ENCODE measurements around the gene ACOT12. TPM values are rescaled to one million over a fixed set of nuclear protein-coding genes. Genes with fewer than 3 reads are reported as not detected.
A peak's percentile ranks its signal among the peaks of the same experiment; 100 is the strongest.

ACOT12 gene
- total and polyA plus RNA-seq, 8 donors, result 0.15 to 0.77 (median 0.34) TPM; not detected in 2

DNA sequence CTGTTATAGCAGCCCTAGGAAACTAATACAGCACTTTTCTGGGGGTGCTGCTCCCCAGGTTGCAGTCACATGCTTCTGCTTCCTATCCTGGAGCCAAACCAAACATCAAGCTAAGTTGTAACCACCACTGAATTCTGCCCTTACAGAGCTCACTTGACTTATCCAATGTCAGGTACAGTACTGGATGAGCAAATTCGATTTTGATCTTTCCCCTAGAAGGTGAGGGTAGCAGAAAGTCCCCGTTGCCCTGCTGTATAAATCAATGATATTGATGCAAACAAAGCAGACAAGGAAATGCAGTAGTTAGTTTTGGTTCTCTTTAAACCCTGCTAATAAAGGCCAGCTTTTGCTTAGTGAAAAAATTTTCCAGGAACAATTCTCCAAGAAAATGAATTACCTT is 56.1 kb downstream of the ACOT12 start:
- Histone ChIP-seq H3K27me3 (no peaks in the 10 kb centered on the region), H3K4me1 (no peaks in the 10 kb centered on the region), H3K36me3 (no peaks in the 10 kb centered on the region), H3K9me3 (peaks cover 0 to 3% of the 10 kb centered on the region in 2 donors), H3K4me3 (no peak overlapping the region), H3K27ac (no peak overlapping the region)
- no peak for ATAC-seq
- intact Hi-C loops (cut with DNase I), result no loop called here
- DNase-seq, result no peak
- TF ChIP-seq, protein P1, sequence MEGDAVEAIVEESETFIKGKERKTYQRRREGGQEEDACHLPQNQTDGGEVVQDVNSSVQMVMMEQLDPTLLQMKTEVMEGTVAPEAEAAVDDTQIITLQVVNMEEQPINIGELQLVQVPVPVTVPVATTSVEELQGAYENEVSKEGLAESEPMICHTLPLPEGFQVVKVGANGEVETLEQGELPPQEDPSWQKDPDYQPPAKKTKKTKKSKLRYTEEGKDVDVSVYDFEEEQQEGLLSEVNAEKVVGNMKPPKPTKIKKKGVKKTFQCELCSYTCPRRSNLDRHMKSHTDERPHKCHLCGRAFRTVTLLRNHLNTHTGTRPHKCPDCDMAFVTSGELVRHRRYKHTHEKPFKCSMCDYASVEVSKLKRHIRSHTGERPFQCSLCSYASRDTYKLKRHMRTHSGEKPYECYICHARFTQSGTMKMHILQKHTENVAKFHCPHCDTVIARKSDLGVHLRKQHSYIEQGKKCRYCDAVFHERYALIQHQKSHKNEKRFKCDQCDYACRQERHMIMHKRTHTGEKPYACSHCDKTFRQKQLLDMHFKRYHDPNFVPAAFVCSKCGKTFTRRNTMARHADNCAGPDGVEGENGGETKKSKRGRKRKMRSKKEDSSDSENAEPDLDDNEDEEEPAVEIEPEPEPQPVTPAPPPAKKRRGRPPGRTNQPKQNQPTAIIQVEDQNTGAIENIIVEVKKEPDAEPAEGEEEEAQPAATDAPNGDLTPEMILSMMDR (IDR thresholded peaks at IDR 0.05), result no peak

DNA sequence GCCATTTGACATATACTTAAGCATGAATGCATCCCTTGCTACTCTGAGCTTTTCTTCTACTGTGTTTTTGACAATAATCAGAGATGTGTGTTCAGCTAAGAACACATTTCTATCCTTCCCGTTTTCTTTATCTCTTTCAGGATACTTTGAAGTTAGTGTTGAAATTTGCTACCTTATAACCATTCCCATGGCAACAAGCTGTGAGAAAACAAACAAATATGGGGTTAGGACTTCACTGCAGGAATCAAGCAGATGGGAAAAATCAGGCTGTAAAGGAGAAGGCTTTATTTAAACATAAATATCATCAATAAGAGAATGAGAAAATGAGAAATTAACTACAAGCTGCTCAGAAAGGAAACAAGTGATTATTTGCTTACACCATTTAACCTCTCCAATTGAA is 57.4 kb downstream of the ACOT12 start:
- Histone ChIP-seq H3K4me3 (no peak overlapping the region), H3K27me3 (no peaks in the 10 kb centered on the region), H3K9me3 (peaks cover 0 to 3% of the 10 kb centered on the region in 2 donors), H3K27ac (no peak overlapping the region), H3K36me3 (no peaks in the 10 kb centered on the region), H3K4me1 (no peaks in the 10 kb centered on the region)
- no peak for ATAC-seq
- peak in 1 of 4 donors; percentile 1 for DNase-seq
- TF ChIP-seq, protein P1 (IDR thresholded peaks at IDR 0.05), result no peak
- intact Hi-C loops (cut with DNase I), result no loop called here

DNA sequence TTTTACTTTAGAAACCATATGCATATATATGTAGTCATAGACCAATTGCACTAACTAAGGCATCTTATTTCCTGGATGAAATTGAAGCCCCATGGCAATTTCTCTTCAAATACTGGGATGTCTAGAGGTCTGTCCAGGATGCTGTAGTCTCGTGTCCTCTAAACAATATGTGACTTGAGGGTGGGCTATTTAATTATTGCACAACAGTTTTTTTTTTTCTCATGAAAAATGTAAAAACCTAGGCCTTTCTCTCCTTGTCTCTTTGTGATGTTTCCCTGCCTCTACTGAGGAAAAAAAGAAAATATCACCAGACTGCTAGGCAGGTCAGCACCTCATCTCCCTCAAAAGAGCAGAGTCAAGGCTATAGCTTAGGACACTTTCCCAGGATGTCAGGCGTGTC is 58.0 kb downstream of the ACOT12 start:
- Histone ChIP-seq H3K4me1 (no peaks in the 10 kb centered on the region), H3K36me3 (no peaks in the 10 kb centered on the region), H3K27me3 (no peaks in the 10 kb centered on the region), H3K27ac (no peak overlapping the region), H3K9me3 (peaks cover 0 to 3% of the 10 kb centered on the region in 2 donors), H3K4me3 (no peak overlapping the region)
- DNase-seq, result no peak
- TF ChIP-seq, protein P1 (IDR thresholded peaks at IDR 0.05), result no peak
- ATAC-seq, result no peak
- intact Hi-C loops (cut with DNase I), result no loop called here

DNA sequence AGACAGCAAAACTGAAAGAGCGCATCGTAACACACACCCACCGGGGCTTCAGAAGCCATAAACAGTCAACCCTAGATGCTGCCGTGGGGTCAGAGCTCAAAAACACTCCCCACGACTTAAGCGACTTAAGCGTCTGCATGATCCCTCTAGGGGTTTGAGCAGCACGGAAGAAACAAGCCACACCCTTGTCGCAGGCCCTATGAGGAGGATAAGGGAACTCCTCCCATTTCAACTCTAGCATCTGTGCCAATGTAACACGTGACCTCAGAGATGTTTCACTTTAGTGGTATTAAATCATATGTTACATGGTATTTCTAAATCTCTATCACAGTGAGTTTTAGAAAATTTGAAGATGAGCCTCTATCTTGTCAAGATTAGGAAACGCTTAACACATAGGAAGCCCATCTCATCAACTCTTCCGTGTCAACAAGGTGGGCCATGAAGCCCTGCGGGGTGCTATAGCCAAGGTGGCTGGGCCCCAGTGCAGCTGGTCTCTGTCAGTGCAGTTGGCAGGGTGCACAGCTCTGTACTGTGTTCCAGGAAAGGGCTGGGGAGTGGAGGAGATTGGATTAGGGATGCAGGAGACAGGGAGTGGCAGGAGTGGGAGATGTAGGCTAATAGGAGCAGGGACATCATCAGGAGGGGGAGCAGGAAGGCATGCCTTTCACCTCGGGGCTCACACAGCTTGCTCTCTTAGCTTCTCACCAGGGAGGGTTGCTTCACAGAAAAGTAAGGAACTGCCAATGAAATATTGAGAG is 59.5 kb downstream of the ACOT12 start:
- intact Hi-C loops (cut with DNase I), result no loop called here
- no peaks in the 10 kb centered on the region for H3K27me3 ChIP-seq
- no peak overlapping the region for H3K4me3 ChIP-seq
- peaks cover 0 to 3% of the 10 kb centered on the region in 2 donors for H3K9me3 ChIP-seq
- TF ChIP-seq, protein P1 (IDR thresholded peaks at IDR 0.05), result no peak
- ATAC-seq, result no peak
- no peaks in the 10 kb centered on the region for H3K4me1 ChIP-seq
- H3K27ac ChIP-seq, result no peak overlapping the region
- no peak for DNase-seq
- no peaks in the 10 kb centered on the region for H3K36me3 ChIP-seq

DNA sequence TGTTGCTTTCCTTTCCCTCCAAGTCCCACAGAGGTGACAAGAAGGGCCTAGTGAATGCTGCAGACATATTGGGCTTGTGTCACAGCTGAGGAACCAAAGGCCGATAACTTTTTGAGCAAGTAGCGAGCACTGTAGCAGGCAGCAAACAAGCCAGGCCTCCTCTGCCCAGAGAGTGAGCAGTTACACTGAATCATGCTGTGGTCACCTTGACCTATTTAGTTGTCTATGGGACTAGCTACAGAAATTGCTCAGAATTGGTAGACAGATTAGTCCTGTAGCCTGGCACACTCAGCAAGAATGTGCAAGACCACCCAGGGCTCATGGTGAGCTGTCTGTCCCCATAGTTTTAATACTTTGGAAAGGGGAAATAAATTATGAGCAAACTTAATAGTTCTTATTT is 67.4 kb downstream of the ACOT12 start:
- H3K9me3 ChIP-seq, result no peaks in the 10 kb centered on the region

More for the DNA sequence above, 67.4 kb downstream of the ACOT12 start:
- TF ChIP-seq, protein P1 (IDR thresholded peaks at IDR 0.05), result no peak
- ATAC-seq (no peak), DNase-seq (no peak)
- Histone ChIP-seq H3K27ac (no peak overlapping the region), H3K27me3 (no peaks in the 10 kb centered on the region), H3K4me3 (no peak overlapping the region), H3K36me3 (no peaks in the 10 kb centered on the region), H3K4me1 (no peaks in the 10 kb centered on the region)
- intact Hi-C loops (cut with DNase I), result no loop called here

Measured in left lung (tissue), 10 donors.